ENCODE results near the gene XNDC1N.
A peak's percentile ranks its signal among the peaks of the same experiment; 100 is the strongest.
"Not testable (repeated sequence)": the region's sequence is repeated elsewhere in the genome, so short reads cannot be mapped to it uniquely, and the experiment has no call there.

XNDC1N gene

DNA sequence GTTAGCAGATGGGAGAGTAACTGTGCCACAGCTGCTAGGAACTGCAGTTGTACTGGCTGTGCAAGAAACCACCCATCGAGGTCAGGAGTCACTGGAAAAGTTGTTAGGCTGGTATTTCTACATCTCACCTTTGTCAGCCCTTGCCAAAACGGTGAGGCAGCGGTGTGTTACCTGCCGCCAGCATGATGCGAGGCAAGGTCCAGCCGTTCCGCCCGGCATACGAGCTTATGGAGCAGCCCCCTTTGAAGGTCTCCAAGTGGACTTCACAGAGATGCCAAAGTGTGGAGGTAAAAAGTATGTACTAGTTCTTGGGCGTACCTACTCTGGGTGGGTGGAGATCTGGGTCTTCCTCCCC is 16.4 kb downstream of the XNDC1N start:
- Mint-ChIP-seq H3K4me1 (peaks cover 16% of the 10 kb centered on the region), H3K36me3 (ENCODE audit: low read depth) (peaks cover 37% of the 10 kb centered on the region), H3K27ac (peak overlapping the region; percentile 76)
- not testable (repeated sequence) for ATAC-seq, DNase-seq, H3K4me3 Mint-ChIP-seq, H3K27me3 Mint-ChIP-seq, H3K9me3 Mint-ChIP-seq

DNA sequence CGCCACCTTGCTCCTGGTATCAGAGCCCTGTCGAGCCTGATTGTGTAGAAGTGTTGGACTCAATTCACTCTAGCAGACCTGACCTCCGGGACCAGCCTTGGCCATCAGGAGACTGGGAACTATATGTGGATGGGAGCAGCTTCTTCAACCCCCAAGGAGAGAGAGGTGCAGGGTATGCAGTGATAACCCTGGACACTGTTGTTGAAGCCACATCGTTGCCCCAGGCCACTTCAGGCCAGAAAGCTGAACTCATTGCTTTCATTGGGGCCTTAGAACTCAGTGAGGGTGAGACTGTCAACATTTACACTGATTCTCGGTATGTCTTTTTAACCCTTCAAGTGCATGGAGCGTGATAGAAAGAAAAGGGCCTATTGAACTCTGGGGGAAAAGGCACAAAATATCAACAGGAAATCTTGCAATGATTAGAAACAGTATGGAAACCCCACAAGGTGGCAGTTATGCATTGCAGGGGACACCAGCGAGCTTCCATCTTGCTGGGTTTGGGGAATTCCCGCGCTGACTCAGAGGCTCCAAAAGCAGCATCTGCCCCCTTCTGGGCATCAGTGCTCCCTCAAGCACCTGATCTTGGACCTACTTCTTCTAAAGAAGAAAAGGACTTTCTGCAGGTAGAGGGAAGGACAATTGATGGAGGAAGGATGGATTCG is 16.9 kb downstream of the XNDC1N start:
- peaks cover 37% of the 10 kb centered on the region for H3K36me3 Mint-ChIP-seq (ENCODE audit: low read depth)
- not testable (repeated sequence) for H3K27me3 Mint-ChIP-seq, H3K9me3 Mint-ChIP-seq, ATAC-seq, H3K4me3 Mint-ChIP-seq
- H3K4me1 Mint-ChIP-seq = peaks cover 16% of the 10 kb centered on the region
- DNase-seq = peak; percentile 81
- peak overlapping the region; percentile 76 for H3K27ac Mint-ChIP-seq

DNA sequence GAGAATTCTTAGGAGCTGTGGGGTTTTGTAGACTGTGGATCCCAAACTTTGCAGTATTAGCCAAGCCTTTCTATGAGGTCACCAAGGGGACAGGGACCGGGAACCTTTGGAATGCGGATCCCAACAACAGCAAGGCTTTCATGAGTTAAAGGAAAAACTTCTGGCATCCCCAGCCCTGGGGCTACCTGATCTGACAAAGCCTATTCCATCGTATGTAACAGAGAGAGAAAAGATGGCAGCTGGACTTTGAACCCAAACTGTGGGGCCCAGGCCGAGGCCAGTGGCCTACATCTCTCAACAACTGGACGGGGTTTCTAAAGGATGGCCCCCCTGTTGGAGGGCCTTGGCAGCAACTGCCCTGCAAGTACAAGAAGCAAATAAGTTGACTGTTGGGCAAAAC is 17.6 kb downstream of the XNDC1N start:
- peaks cover 37% of the 10 kb centered on the region for H3K36me3 Mint-ChIP-seq (ENCODE audit: low read depth)
- H3K4me1 Mint-ChIP-seq = peaks cover 16% of the 10 kb centered on the region
- not testable (repeated sequence) for ATAC-seq, H3K9me3 Mint-ChIP-seq, H3K27ac Mint-ChIP-seq, DNase-seq, H3K4me3 Mint-ChIP-seq, H3K27me3 Mint-ChIP-seq

DNA sequence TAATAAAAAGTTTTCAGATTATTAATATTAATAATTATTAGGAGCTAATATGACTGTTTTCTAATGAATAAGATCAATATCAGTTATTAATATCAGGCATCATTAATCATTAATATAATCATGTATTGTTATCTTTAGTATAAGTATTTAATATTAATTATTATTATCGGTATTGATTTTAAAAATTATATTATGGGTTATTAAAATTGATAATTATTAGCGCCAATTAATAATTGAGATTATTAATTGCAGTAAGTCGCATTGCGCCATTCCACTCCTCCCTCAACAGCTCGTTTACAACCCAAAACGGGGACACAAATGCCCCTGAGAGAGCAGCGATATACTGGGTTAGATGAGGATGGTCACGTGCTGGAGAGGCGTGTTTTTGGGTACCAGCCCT is 20.2 kb downstream of the XNDC1N start:
- Mint-ChIP-seq H3K36me3 (ENCODE audit: low read depth) (peaks cover 30% of the 10 kb centered on the region), H3K27me3 (no peaks in the 10 kb centered on the region), H3K27ac (no peak overlapping the region), H3K4me1 (peaks cover 12% of the 10 kb centered on the region), H3K9me3 (no peaks in the 10 kb centered on the region), H3K4me3 (no peak overlapping the region)
- ATAC-seq (no peak), DNase-seq (no peak)

DNA sequence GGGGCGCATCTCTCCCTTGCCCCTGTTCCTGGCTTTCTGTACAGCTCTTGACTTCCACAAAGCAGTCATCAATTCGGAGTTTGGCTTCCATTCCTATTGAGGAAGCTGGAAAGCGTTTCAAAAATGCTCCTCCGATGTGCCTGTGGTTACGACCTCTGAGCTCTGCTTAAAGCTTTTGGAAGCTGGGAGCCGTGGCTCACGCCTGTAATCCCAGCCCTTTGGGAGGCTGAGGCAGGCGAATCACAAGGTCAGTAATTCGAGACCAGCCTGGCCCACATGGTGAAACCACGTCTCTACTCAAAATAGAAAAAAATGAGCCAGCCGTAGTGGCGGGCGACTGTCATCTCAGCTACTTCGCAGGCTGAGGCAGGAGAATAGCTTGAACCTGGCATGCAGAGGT is 27.3 kb downstream of the XNDC1N start:
- H3K27ac Mint-ChIP-seq, H3K4me3 Mint-ChIP-seq, ATAC-seq, DNase-seq, H3K9me3 Mint-ChIP-seq, H3K27me3 Mint-ChIP-seq, H3K4me1 Mint-ChIP-seq: not testable (repeated sequence)
- peaks cover 31% of the 10 kb centered on the region for H3K36me3 Mint-ChIP-seq (ENCODE audit: low read depth)

DNA sequence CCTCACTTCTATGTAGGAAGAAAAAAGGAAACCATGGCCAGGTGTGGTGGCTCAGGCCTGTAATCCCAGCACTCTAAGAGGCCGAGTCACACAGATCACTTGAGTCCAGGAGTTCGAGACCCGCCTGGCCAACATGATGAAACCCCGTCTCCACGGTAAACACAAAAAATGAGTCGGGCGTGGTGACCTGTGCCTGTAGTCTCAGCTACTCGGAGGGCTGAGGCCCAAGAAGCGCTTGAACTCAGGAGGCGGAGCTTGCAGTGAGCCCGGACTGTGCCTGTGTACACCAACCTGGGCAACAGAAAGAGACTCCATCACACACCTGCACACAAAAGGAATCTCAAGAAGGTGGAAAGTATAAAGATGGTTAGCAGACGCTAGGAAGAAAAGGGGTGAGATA is 32.4 kb downstream of the XNDC1N start:
- Mint-ChIP-seq H3K4me1 (no peaks in the 10 kb centered on the region), H3K4me3 (no peak overlapping the region), H3K9me3 (no peaks in the 10 kb centered on the region), H3K27ac (no peak overlapping the region), H3K36me3 (ENCODE audit: low read depth) (peaks cover 30% of the 10 kb centered on the region), H3K27me3 (no peaks in the 10 kb centered on the region)
- DNase-seq = no peak
- no peak for ATAC-seq

DNA sequence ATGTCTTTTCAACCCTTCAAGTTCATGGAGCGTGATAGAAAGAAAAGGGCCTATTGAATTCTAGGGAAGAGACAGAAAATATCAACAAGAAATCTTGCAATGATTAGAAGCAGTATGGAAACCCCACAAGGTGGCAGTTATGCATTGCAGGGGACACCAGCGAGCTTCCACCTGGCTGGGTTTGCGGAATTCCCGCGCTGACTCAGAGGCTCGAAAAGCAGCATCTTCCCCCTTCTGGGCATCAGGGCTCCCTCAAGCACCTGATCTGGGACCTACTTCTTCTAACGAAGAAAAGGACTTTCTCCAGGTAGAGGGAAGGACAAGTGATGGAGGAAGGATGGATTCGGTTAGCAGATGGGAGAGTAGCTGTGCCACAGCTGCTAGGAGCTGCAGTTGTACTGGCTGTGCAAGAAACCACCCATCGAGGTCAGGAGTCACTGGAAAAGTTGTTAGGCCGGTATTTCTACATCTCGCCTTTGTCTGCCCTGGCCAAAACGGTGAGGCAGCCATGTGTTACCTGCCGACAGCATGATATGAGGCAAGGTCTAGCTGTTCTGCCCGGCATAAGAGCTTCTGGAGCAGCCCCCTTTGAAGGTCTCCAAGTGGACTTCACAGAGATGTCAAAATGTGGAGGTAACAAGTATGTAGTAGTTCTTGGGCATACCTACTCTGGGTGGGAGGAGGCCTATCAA is 39.1 kb downstream of the XNDC1N start:
- H3K4me1 Mint-ChIP-seq; H3K27ac Mint-ChIP-seq; H3K4me3 Mint-ChIP-seq; ATAC-seq; H3K9me3 Mint-ChIP-seq; DNase-seq; H3K36me3 Mint-ChIP-seq (ENCODE audit: low read depth); H3K27me3 Mint-ChIP-seq: not testable (repeated sequence)

DNA sequence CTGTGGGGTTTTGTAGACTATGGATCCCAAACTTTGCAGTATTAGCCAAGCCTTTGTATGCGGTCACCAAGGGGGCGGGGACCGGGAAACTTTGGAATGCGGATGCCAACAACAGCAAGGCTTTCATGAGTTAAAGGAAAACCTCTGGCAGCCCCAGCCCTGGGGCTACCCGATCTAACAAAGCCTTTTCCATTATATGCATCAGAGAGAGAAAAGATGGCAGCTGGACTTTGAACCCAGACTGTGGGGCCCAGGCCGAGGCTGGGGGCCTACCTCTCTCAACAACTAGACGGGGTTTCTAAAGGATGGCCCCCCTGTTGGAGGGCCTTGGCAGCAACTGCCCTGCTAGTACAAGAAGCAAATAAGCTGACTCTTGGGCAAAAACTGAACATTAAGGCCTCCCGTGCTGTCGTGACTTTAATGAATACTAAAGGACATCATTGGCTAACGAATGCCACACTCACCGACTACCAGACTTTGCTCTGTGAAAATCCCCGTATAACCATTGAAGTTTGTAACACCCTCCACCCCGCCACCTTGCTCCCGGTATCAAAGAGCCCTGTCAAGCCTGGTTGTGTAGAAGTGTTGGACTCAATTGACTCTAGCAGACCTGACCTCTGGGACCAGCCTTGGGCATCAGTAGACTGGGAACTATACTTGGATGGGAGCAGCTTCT is 39.9 kb downstream of the XNDC1N start:
- not testable (repeated sequence) for ATAC-seq, H3K4me1 Mint-ChIP-seq, H3K27ac Mint-ChIP-seq

DNA sequence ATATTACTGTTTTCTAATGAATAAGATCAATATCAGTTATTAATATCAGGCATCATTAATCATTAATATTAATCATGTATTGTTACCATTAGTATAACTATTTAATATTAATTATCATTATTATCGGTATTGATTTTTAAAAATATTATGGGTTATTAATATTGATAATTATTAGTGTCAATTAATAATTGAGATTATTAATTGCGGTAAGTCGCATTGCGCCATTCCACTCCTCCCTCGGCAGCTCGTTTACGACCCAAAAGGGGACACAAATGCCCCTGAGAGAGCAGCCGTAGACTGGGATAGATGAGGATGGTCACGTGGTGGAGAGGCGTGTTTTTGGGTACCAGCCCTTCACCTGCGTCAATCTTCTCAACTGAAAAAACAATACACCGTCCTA is 42.6 kb downstream of the XNDC1N start:
- DNase-seq; H3K4me1 Mint-ChIP-seq; H3K27ac Mint-ChIP-seq; H3K4me3 Mint-ChIP-seq; H3K36me3 Mint-ChIP-seq (ENCODE audit: low read depth); H3K9me3 Mint-ChIP-seq; H3K27me3 Mint-ChIP-seq; ATAC-seq: not testable (repeated sequence)

More for the DNA sequence above, 39.9 kb downstream of the XNDC1N start:
- not testable (repeated sequence) for DNase-seq; H3K36me3 Mint-ChIP-seq (ENCODE audit: low read depth); H3K9me3 Mint-ChIP-seq; H3K27me3 Mint-ChIP-seq; H3K4me3 Mint-ChIP-seq
